Endodermal cell (in vitro differentiated cells): ENCODE measurements around the gene ARAP2. TPM values are rescaled to one million over a fixed set of nuclear protein-coding genes. Genes with fewer than 3 reads are reported as not detected.

Experiments used
- DNase-seq: peaks from one replicate; pipeline ENCODE4 v3.0.0-alpha.2; 2017
- H3K27ac ChIP-seq: 2 replicates; pipeline ENCODE4 v1.5.1; 2013; ENCODE audit warnings: mild to moderate bottlenecking, low read depth, low read length, moderate library complexity
- H3K27me3 ChIP-seq: 2 replicates; pipeline ENCODE4 v1.6.1; 2013; ENCODE audit warnings: mild to moderate bottlenecking, low read length, moderate library complexity; ENCODE audit not compliant: insufficient read depth, control insufficient read depth, poor library complexity, severe bottlenecking
- H3K36me3 ChIP-seq: 2 replicates; pipeline ENCODE4 v1.7.0; 2013; ENCODE audit warnings: mild to moderate bottlenecking, low read length, moderate library complexity; ENCODE audit not compliant: control insufficient read depth, insufficient read depth
- H3K4me1 ChIP-seq: one replicate; pipeline ENCODE4 v1.7.0; 2013; ENCODE audit warnings: low read length; ENCODE audit not compliant: control insufficient read depth, insufficient read depth
- H3K4me3 ChIP-seq: 2 replicates; pipeline ENCODE4 v1.5.1; 2013; ENCODE audit warnings: mild to moderate bottlenecking, low read length, moderate library complexity
- H3K9ac ChIP-seq: 2 replicates; pipeline ENCODE4 v1.6.1; 2013; ENCODE audit warnings: mild to moderate bottlenecking, low read length, moderate library complexity; ENCODE audit not compliant: poor library complexity, severe bottlenecking; ENCODE audit errors: extremely low read depth
- H3K9me3 ChIP-seq: 2 replicates; pipeline ENCODE4 v1.6.1; 2013; ENCODE audit warnings: mild to moderate bottlenecking, low read length, moderate library complexity; ENCODE audit not compliant: control insufficient read depth
- H3K27ac Mint-ChIP-seq: 2 replicates; pipeline ENCODE4 v1.8.0; 2020; ENCODE audit warnings: mixed read lengths
- H3K27me3 Mint-ChIP-seq: 2 replicates; pipeline ENCODE4 v1.8.0; 2021; ENCODE audit warnings: mild to moderate bottlenecking, mixed read lengths; ENCODE audit not compliant: insufficient read depth
- H3K36me3 Mint-ChIP-seq: 2 replicates; pipeline ENCODE4 v1.8.0; 2020; ENCODE audit warnings: low read depth, mixed read lengths
- H3K4me1 Mint-ChIP-seq: 2 replicates; pipeline ENCODE4 v1.8.0; 2020; ENCODE audit warnings: mixed read lengths
- H3K4me3 Mint-ChIP-seq: 2 replicates; pipeline ENCODE4 v1.8.0; 2020; ENCODE audit warnings: mild to moderate bottlenecking, moderate library complexity, mixed read lengths
- H3K9me3 Mint-ChIP-seq: 2 replicates; pipeline ENCODE4 v1.8.0; 2020; ENCODE audit warnings: mild to moderate bottlenecking, mixed read lengths
- CTCF ChIP-seq: fragments of 200-600 bp; sonication (generic); conservative IDR thresholded peaks from 2 replicates; pipeline ENCODE4 v1.5.0; 2021; ENCODE audit warnings: antibody characterized with exemption, mild to moderate bottlenecking
- WGBS, 2 experiments: methylation state at CpG; one replicate each; pipeline versions ENCODE4 v1.1.5 to v1.1.7; 2013; ENCODE audit warnings: missing lambda C conversion rate in 2 of 2, mixed read lengths in 1 of 2; ENCODE audit not compliant: insufficient coverage in 1 of 2, insufficient read length in 1 of 2; 5-methylcytosine and 5-hydroxymethylcytosine counted together
- total RNA-seq, 2 donors: library from RNA; stranded (reverse); fragmentation: NEBNext Ultra II Directional in 1 of 2; extraction: Animal tissue kit (Norgen Biotek cat#: 25700) in 1 of 2; gene quantifications; 2 replicates in 1 of 2; 3 replicates in 1 of 2; pipeline ENCODE4 v1.2.1, GENCODE V29; 2021

Gene ARAP2
- total RNA-seq, 2 donors from 2014 or later: 2.2 to 5.5 TPM

DNA sequence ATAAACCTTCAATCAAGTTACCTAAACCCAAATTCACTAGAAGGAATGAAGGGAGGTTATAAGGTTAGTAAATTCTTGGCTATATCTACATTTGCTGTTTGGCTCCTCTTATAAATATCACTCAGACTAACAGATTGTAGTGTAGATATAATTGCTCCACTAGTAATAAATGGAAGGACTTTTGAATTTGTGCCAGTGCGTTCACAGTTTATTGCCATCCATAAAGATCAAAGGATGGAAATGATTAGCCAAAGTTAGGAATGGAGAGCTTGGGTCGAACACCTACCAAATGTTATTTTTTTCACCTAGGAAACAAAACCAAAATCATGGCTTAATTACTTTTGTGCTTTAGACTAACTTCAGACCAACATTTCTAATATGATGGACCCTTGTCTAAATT, 46.3 kb upstream of the ARAP2 start:
- no peaks in the 10 kb centered on the region for H3K27me3 Mint-ChIP-seq
- no peak for DNase-seq
- Histone ChIP-seq H3K9me3 (no peaks in the 10 kb centered on the region), H3K4me3 (no peak overlapping the region), H3K36me3 (no peaks in the 10 kb centered on the region), H3K9ac (no peak overlapping the region), H3K27me3 (no peaks in the 10 kb centered on the region), H3K27ac (no peak overlapping the region), H3K4me1 (no peaks in the 10 kb centered on the region)
- WGBS, 2 experiments: 91% methylated on average over 2 of the region's 2 CpGs; no CpG with 5 or more reads in 1 of the 2 experiments
- TF ChIP-seq CTCF: no peak
- H3K36me3 Mint-ChIP-seq: no peaks in the 10 kb centered on the region
- no peak overlapping the region for H3K4me3 Mint-ChIP-seq
- peaks cover 8% of the 10 kb centered on the region for H3K4me1 Mint-ChIP-seq
- no peak overlapping the region for H3K27ac Mint-ChIP-seq
- no peaks in the 10 kb centered on the region for H3K9me3 Mint-ChIP-seq

- no peaks in the 10 kb centered on the region for H3K4me1 ChIP-seq
- no peaks in the 10 kb centered on the region for H3K9me3 ChIP-seq
- H3K4me3 ChIP-seq: no peak overlapping the region
- whole genome bisulfite sequencing, 2 experiments: 89 to 100% methylated on average over 1 of the region's 2 CpGs
- H3K27me3 Mint-ChIP-seq: no peaks in the 10 kb centered on the region
- peaks cover 8% of the 10 kb centered on the region for H3K4me1 Mint-ChIP-seq
- no peak overlapping the region for H3K4me3 Mint-ChIP-seq
- TF ChIP-seq CTCF: no peak
- no peak overlapping the region for H3K27ac Mint-ChIP-seq
- no peaks in the 10 kb centered on the region for H3K27me3 ChIP-seq
- no peak overlapping the region for H3K27ac ChIP-seq
- no peak overlapping the region for H3K9ac ChIP-seq
- H3K9me3 Mint-ChIP-seq: no peaks in the 10 kb centered on the region
- H3K36me3 Mint-ChIP-seq: no peaks in the 10 kb centered on the region
- DNase-seq: no peak
- H3K36me3 ChIP-seq: no peaks in the 10 kb centered on the region
Measured at GRCh38 chr4:36288731-36289426, 44.6 kb upstream of the ARAP2 start.

GRCh38 chr4:36286481-36286871, 42.2 kb upstream of the ARAP2 start:
- H3K9me3 Mint-ChIP-seq: no peaks in the 10 kb centered on the region
- Histone ChIP-seq H3K36me3 (no peaks in the 10 kb centered on the region), H3K9me3 (no peaks in the 10 kb centered on the region), H3K4me1 (no peaks in the 10 kb centered on the region), H3K4me3 (no peak overlapping the region), H3K27ac (no peak overlapping the region), H3K9ac (no peak overlapping the region), H3K27me3 (no peaks in the 10 kb centered on the region)
- H3K4me3 Mint-ChIP-seq: no peak overlapping the region
- no peak for DNase-seq
- H3K27me3 Mint-ChIP-seq: no peaks in the 10 kb centered on the region
- no peaks in the 10 kb centered on the region for H3K36me3 Mint-ChIP-seq
- H3K27ac Mint-ChIP-seq: no peak overlapping the region
- TF ChIP-seq CTCF: no peak
- 90 to 100% methylated on average over 1 to 4 of the region's 4 CpGs for WGBS, 2 experiments
- H3K4me1 Mint-ChIP-seq: peaks cover 8% of the 10 kb centered on the region
